Adrenal gland (tissue), 12 donors: Measurements from ENCODE around the gene AGO4. TPM values are rescaled to one million over a fixed set of nuclear protein-coding genes. Genes with fewer than 3 reads are reported as not detected.

ENCODE experiments used
- DNase-seq, 7 donors: peaks; one replicate each; pipeline ENCODE4 v3.0.0-alpha.2; 2019 to 2020
- H3K27ac ChIP-seq, 5 donors: fragments of 200-600 bp; sonication (generic) in 4 of 5; 1 replicate in 3 of 5; 2 replicates in 2 of 5; pipeline versions ENCODE4 v1.5.1 to v1.8.0; 2016 to 2020; ENCODE audit warnings: mild to moderate bottlenecking in 1 of 5
- H3K27me3 ChIP-seq: fragments of 200-600 bp; 2 replicates; pipeline ENCODE4 v1.8.0; 2021
- H3K36me3 ChIP-seq, 2 donors: fragments of 200-600 bp; replicated peaks in 1 of 2; 1 replicate in 1 of 2; 2 replicates in 1 of 2; pipeline versions ENCODE4 v1.5.1 to v1.8.0; 2018 to 2022
- H3K4me1 ChIP-seq, 2 donors: fragments of 200-600 bp; replicated peaks in 1 of 2; 1 replicate in 1 of 2; 2 replicates in 1 of 2; pipeline versions ENCODE4 v1.5.1 to v1.8.0; 2018 to 2021
- H3K4me3 ChIP-seq, 4 donors: fragments of 200-600 bp; sonication (generic) in 3 of 4; one replicate each; pipeline ENCODE4 v1.5.1; 2016 to 2018
- H3K9me3 ChIP-seq, 3 donors: fragments of 200-600 bp; sonication (generic) in 1 of 3; replicated peaks in 1 of 3; 1 replicate in 2 of 3; 2 replicates in 1 of 3; pipeline versions ENCODE4 v1.5.1 to v1.8.0; 2016 to 2021
- CTCF ChIP-seq, 6 experiments: fragments of 450-650 bp in 4 of 6; fragments of 200-600 bp in 2 of 6; sonication (generic) in 1 of 6; IDR thresholded peaks; 1 replicate in 5 of 6; 2 replicates in 1 of 6; pipeline versions ENCODE4 v1.5.1 to v1.8.0; 2016 to 2021; ENCODE audit warnings: antibody characterized with exemption in 6 of 6, mild to moderate bottlenecking in 2 of 6, moderate library complexity in 1 of 6
- POLR2A ChIP-seq, 2 donors: fragments of 450-650 bp; IDR thresholded peaks; one replicate each; pipeline ENCODE4 v1.6.1; 2017; ENCODE audit warnings: antibody characterized with exemption in 2 of 2, mild to moderate bottlenecking in 2 of 2, moderate library complexity in 1 of 2
- WGBS, 4 donors: extraction: QIAGEN DNeasy Blood & Tissue Kit in 2 of 4; methylation state at CpG; one replicate each; pipeline versions ENCODE4 v1.1.5 to v1.1.7; 2013 to 2017; 5-methylcytosine and 5-hydroxymethylcytosine counted together
- intact Hi-C, 2 donors: fragments of 100-400 bp; cut with DNase I; formaldehyde crosslinking; loops; one replicate each; pipeline versions ENCODE4 v1.14.1 to v1.15.0; 2022 to 2023
- polyA plus RNA-seq, 3 donors: library from polyadenylated mRNA; stranded (reverse); fragments of 200-250 nt in 2 of 3; fragments of 350-450 nt in 1 of 3; fragmentation: Illumina TruSeq in 1 of 3; extraction: RNeasy Lipid Tissue Mini Kit (QIAGEN cat#74804) in 1 of 3; gene quantifications; one replicate each; pipeline ENCODE4 v1.2.3, GENCODE V29; 2013 to 2014
- total RNA-seq, 9 donors: library from RNA; depleted of rRNA in 4 of 9; stranded (reverse); fragments of >200 nt in 4 of 9; fragments of 120-200 nt in 1 of 9; fragmentation: NEBNext Ultra II Directional in 1 of 9; extraction: Animal tissue kit (Norgen Biotek cat#: 25700) in 1 of 9; gene quantifications; one replicate each; pipeline versions ENCODE4 v1.1.0 to v1.2.4, GENCODE V29; 2013 to 2023
- donor health status: healthy with polysubstance abuse.
- donor health status: Bipolar disorder and iron deficiency.
- donor health status: DM: yes; HTN: yes; CAD: no.
- donor health status: DM: no; HTN: no; CAD: no.
- donor health status: DM: no; HTN: no; CAD: no.
- donor health status: DM: yes; HTN: yes; CAD: no.

The AGO4 gene
- total and polyA plus RNA-seq, 12 donors = 4.0 to 12.0 (median 8.4) TPM

DNA sequence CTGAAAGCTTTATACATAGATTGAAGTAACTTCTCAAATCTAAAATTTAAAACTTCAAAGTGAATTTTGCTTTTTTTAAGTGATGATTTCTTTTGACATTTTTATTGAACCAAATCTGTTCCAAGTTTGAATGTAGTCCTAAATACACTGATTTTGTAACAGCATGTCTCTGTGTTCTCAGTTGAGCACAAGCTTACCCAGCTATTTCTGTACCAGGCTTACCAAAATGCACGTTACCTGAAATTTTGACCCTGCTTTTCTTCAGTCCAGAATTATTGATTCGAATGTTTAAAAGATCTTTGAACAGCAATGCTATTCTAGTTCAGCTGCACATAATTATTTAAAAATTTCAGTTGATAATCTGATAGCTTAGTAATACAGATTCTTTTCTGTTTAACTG is 25.6 kb downstream of the AGO4 start:
- intact Hi-C loops = no loop called here
- WGBS, 4 donors = 84 to 91% (median 90%) methylated on average over 2 of the region's 2 CpGs
- no peak for DNase-seq

GRCh38 chr1:35834218-35834617 is 26.4 kb downstream of the AGO4 start:
- intact Hi-C loops = no loop called here
- no peaks in the 10 kb centered on the region for H3K9me3 ChIP-seq
- WGBS, 4 donors = 95 to 100% (median 96%) methylated on average over 2 of the region's 2 CpGs
- no peaks in the 10 kb centered on the region for H3K27me3 ChIP-seq
- no peak overlapping the region for H3K27ac ChIP-seq
- no peak overlapping the region for H3K4me3 ChIP-seq
- H3K36me3 ChIP-seq = peaks cover 0 to 68% of the 10 kb centered on the region in 2 donors
- no peak for DNase-seq
- no peak for TF ChIP-seq CTCF (IDR thresholded peaks at IDR 0.05)
- no peak for TF ChIP-seq POLR2A (IDR thresholded peaks at IDR 0.05)
- H3K4me1 ChIP-seq = no peaks in the 10 kb centered on the region

More for the DNA sequence above, 25.6 kb downstream of the AGO4 start:
- Histone ChIP-seq H3K4me3 (no peak overlapping the region), H3K9me3 (no peaks in the 10 kb centered on the region), H3K27me3 (no peaks in the 10 kb centered on the region), H3K4me1 (no peaks in the 10 kb centered on the region), H3K27ac (no peak overlapping the region), H3K36me3 (peaks cover 0 to 76% of the 10 kb centered on the region in 2 donors)
- TF ChIP-seq POLR2A (IDR thresholded peaks at IDR 0.05) (no peak), CTCF (IDR thresholded peaks at IDR 0.05) (no peak)

DNA sequence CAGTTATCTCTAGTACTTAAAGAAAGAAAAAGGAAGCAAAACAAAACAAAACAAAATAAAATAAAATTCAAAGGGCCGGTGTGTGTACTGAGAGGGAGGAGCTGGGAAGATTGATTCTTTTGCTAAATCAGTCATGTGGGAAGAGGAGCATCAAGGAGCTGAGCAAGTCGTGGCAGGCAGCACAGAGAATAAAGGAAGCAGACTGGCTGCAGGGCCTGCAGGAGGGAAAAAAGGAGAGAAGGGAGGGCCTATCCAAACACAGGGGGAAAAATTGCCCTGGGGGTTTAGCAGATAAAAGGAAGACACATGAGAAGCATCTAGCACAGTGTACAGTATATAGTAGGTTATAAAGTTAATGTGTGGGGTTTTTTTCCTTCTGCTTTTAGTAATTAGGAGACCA is 27.6 kb downstream of the AGO4 start:
- TF ChIP-seq CTCF (IDR thresholded peaks at IDR 0.05) = no peak
- H3K27me3 ChIP-seq = no peaks in the 10 kb centered on the region
- no peaks in the 10 kb centered on the region for H3K4me1 ChIP-seq
- H3K36me3 ChIP-seq = peaks cover 0 to 60% of the 10 kb centered on the region in 2 donors
- intact Hi-C loops = no loop called here
- no peaks in the 10 kb centered on the region for H3K9me3 ChIP-seq
- H3K4me3 ChIP-seq = no peak overlapping the region
- WGBS, 4 donors = 53 to 68% (median 57%) methylated on average over 2 of the region's 2 CpGs
- no peak overlapping the region for H3K27ac ChIP-seq
- DNase-seq = no peak

DNA sequence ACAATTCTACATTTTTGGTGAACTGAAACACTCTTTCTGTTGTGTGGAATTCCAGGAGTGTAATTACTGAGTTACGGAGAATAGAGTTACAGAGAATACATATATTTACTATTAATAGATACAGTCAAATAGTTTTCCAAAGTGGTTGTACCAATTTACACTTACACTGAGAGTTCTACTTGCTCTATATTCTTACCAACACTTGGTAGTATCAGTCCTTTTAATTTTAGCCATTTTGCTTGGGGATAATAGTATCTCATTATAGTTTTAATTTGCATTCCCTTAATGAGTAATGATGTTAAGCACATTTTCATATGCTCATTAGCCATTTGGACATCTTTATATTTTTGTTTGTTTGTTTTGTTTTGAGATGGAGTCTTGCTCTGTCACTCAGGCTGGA is 28.9 kb downstream of the AGO4 start:
- no peak for DNase-seq
- TF ChIP-seq CTCF (IDR thresholded peaks at IDR 0.05) (no peak), POLR2A (IDR thresholded peaks at IDR 0.05) (no peak)
- WGBS, 4 donors = 89 to 100% (median 99%) methylated on average over 1 of the region's 1 CpG
- Histone ChIP-seq H3K27me3 (no peaks in the 10 kb centered on the region), H3K4me1 (no peaks in the 10 kb centered on the region), H3K36me3 (peaks cover 0 to 61% of the 10 kb centered on the region in 2 donors), H3K4me3 (no peak overlapping the region), H3K9me3 (no peaks in the 10 kb centered on the region), H3K27ac (no peak overlapping the region)
- intact Hi-C loops = no loop called here
